Activated T-cell treated with anti-CD3 and anti-CD28 coated beads, Interleukin-2, amount 50 U/mL, for 48 hours (primary cell): ENCODE measurements around the gene CDH1.
"Not testable (repeated sequence)": the region's sequence is repeated elsewhere in the genome, so short reads cannot be mapped to it uniquely, and the experiment has no call there.

Experiments
- DNase-seq, 2 experiments: peaks; one replicate each; pipeline ENCODE4 v3.0.0-alpha.2; 2020

Gene CDH1

DNA sequence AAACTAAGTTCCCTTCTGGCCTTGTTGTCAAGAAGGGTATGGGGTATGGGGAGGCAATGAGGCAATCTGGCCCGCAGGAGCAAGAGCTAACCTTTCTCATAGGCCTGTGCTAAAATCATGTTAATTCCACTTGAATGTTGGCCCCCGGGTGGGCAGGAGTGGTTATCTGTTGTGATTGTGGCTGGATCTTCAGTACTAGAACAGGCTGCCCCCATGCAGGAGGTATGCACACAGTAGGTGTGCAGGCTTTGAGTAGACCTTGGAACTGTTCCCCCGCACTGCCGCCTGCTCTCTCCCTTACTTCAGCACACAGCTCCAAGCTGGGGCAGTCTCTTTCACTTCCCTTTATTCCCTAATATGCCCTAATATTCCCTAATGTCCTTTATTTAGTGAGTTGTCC is 53.9 kb downstream of the CDH1 start:
- DNase-seq = no peak

DNA sequence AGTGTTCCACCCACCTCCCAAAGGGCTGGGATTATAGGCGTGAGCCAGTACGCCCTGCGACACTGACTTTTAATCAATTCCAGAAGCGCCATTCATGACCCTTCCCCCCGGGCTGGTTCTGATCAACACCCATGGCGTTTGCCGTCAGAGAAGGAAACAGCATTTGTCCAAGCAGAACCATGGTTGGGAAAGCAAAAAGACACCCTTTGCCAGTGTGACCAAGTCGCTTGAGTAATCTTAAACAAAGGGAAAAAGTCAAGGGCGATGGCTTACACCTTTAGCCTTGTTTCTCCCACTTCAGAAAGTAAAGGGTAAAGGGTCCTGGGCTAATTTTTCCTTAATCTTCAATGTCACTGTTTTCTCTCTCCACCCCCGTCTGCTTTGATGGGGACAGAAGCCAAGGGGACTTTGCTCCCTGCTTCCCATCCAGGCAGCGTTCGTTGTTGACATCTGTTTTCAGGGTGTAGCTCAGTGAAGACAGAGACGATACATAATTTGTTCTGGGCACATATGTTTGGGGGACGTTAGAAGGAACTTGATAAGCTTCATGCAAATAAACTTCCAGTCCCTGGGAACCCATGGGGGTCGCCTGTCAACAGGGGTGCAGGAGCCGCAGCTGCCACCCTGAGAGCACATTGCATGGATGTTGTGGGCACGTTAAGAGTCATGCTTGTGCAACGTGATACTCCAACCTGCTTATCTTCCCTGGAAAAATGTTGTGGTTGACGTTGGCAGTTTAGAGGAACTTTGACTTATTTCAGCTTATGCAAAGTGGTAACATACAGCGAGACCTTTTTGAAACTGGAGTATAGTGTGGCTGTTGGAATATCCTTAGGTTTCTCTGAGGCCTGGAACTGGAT is 55.6 kb downstream of the CDH1 start:
- no peak for DNase-seq

DNA sequence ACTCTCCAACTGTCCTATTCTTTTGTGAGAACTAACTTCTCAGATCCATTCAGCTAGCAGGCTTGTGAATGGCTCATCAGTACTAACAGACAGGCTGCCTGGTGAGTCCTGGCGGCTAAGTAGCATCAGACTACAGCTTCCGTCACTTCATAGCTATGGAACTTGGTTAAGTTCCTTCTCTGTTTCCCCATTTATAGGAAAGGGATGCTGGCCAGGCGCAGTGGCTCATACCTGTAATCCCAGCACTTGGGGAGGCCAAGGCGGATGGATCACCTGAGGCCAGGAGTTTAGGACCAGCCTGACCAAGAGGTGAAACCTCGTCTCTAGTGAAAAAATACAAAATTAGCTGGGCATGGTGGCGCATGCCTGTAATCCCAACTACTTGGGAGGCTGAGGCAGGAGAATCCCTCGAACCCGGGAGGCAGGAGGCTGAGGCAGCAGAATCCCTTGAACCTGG is 56.3 kb downstream of the CDH1 start:
- no peak for DNase-seq

DNA sequence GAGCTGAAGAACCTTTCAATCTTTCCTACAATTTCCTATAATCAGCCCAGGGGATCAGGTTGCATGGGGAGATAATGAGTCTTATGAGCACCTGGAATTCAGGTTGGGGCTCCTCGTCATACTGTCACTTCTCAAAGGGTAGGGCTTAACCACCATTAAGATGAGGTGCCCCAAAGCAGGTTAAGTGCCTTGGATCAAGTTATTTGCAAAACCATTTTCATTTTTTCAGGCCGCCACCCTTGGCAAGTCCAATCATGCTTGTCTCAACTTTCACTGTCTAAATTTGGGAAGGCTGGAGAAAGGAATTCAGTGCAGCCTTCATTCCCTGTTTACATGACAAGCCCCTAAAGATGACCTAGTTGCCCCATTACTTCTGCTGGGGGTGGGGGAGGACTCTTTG is 61.3 kb downstream of the CDH1 start:
- DNase-seq = no peak

DNA sequence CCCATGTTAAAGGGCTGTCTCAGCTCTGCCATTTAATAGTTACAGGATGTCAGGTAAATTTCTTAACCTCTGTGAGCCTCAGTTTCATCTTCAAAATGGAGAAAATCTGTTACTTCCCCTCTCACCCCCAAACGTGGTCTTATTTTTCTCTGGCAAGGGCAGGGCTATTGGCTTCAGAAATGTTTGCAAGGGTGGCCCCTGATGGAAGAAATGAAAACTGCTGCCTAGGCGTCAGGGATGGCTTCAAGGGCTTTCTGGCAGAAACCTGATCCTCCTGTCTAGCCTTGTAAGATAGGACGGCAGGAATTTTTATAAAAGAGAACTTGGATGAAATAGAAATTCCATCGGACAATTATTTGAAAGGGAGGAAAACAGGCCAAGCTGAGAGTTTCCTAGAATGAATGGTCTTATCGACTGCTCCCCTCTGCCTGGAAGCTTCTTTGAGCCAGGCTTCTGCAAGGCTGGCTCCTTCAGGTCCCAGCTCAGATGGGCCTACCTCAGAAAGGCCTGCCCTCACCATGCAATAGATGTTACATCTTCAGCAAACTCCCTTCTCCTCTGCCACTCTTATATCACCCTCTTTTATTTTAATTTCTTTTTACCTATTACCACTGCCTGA is 63.3 kb downstream of the CDH1 start:
- peak; percentile 75 to 79 for DNase-seq

DNA sequence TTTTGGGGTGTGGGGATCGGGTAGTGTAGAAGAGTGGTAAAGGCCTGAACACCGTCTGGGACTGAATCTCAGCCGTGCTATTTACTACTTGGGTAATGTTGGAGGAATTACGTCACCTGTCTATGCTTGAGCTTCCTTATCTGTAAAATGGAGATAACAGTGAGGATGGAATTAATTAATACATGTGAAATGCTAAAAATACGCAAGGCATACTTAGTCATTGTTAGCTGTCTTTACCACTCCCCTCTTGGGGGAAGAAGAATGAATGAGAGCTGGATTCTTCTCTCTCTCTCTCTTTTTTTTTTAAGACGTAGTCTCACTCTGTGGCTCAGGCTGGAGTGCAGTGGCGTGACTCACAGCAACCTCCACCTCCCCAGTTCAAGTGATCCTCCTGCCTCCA is 65.1 kb downstream of the CDH1 start:
- no peak for DNase-seq

DNA sequence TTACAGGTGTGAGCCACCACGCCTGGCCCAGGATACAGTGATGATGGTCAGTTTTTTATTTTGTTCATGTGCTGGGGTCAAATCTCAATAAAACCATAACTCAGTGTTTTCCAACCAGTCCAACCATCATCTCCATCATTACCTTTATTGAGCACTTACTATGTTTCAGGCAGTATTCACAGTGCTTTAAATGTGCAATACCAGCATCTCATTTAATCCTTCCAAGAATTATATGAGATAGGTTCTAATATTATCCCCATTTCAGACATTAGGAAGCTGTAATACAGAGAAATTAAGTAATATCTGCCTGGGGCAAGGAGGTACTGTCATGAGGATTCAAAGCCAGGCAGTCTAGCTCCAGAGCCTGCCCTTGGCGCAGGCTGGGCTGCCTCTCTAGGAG is 69.3 kb downstream of the CDH1 start:
- DNase-seq = no peak

DNA sequence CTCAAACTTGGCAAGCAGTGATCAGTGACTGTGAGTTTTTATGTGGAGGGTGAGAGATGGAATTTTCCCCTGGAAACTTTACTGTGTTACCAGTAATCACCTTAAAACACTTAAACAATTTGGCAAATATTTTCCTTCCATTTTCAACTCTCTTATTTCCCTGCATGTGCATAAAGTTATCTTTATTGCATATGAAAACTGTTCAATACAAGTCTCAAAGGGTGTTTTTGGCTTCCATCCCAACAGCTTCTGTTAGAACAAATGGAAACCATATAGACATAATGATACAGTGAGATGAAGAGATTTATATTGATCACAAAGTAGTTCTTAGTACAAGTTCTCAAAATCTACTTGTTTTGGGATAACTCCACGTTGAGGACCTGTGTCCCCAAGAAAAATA is 69.9 kb downstream of the CDH1 start:
- DNase-seq = no peak

DNA sequence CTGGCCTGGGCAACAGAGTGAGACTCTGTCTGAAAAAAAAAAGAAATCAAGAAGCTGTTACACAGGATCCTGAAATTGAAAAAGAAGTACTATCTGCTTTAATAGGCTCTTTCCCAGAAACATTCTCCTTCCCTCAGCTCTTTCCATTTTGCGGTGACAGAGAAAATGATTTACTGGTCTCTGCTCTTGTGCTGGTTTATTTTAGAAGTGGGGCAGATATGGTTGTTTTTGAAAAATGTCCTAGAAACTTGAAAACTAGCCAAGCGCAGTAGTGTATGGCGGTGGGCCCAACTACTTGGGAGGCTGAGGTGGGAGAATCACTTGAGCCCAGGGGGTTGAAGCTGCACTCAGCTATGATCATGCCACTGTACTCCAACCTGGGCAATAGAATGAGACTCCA is 77.4 kb downstream of the CDH1 start:
- no peak for DNase-seq

DNA sequence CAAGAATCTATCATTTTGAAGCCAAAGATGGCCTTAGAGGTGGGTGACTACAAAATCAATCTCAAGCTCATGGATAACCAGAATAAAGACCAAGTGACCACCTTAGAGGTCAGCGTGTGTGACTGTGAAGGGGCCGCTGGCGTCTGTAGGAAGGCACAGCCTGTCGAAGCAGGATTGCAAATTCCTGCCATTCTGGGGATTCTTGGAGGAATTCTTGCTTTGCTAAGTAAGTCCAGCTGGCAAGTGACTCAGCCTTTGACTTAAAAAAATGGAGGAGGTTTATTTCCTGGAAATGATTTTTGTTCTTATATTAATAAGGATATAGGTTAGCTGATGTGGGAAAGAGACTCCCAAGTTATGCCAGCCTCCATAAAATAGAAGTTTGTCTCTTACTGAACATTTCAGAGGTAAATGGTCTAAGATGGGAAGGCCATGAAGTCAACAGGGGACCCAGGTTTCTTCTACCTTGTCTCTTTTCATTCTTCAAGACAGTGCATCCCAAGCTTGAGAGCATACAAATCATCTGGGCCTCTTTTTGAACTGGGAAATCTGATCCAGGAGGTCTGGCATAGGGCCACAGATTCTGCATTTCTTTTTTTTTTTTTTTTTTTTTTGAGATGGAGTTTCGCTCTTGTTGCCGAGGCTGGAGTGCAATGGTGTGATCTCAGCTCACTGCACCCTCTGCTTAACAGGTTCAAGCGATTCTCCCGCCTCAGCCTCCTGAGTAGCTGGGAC is 86.5 kb downstream of the CDH1 start:
- DNase-seq = no peak

DNA sequence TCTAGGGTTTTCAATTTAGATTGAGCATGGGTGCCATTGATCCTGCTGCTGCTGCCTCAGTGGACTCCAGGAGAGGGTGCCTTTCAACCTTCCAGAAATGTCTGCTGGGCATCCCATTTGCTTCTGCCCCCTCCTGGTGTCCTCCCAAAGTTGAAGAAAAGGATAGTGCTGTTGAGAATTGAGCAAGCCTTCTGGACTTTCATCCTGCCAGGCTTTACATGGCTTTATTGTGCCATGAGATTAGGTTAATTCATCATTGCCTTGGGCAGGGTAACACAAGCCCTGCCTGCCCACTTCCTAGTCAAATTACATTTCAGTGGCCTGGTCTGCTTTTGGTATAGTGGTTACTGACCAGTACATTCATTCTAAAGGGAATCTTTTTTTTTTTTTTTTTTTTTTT is 88.3 kb downstream of the CDH1 start:
- DNase-seq = no peak

DNA sequence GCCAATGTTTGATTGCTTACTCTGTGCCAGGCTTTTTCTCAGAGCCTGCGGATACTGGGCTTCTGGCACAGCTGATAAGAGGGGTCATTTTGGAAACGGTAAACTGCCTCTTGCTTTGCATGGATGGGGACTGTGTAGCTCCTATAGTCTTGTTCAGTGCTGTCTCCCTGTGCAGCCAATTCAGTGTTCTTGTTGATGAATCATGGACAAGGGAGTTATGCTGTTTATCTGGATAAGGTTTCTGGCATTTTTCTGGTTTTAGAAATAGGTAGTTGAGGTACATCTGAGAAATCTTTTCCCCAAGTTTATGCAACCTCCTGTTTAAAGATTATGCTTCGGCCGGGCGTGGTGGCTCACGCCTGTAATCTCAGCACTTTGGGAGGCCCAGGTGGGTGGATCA is 89.6 kb downstream of the CDH1 start:
- DNase-seq = no peak

DNA sequence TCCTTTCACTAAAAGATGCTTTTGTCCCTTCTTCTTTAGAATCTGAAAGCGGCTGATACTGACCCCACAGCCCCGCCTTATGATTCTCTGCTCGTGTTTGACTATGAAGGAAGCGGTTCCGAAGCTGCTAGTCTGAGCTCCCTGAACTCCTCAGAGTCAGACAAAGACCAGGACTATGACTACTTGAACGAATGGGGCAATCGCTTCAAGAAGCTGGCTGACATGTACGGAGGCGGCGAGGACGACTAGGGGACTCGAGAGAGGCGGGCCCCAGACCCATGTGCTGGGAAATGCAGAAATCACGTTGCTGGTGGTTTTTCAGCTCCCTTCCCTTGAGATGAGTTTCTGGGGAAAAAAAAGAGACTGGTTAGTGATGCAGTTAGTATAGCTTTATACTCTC is 96.2 kb downstream of the CDH1 start:
- DNase-seq = no peak

DNA sequence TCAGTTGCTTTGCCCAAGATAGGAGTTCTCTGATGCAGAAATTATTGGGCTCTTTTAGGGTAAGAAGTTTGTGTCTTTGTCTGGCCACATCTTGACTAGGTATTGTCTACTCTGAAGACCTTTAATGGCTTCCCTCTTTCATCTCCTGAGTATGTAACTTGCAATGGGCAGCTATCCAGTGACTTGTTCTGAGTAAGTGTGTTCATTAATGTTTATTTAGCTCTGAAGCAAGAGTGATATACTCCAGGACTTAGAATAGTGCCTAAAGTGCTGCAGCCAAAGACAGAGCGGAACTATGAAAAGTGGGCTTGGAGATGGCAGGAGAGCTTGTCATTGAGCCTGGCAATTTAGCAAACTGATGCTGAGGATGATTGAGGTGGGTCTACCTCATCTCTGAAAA is 97.5 kb downstream of the CDH1 start:
- no peak for DNase-seq

DNA sequence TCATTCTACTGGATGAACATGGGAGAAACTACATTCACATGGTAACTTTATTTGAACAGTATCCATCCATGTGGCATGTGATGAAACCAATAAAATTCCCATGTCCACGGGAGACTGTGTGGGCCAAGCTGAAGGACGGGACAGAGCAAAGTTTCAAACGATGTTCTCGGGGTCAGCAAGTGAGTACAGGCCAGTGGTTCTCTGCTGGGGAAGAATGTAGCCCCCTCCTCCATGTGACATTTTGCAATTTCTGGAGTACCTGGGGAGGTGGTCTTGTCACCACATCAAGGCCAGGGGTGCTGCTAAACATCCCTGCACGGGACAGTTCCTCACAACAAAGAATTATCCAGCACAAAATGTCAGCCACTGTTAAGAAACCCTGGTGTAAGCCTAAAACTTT is 98.9 kb downstream of the CDH1 start:
- DNase-seq = no peak

DNA sequence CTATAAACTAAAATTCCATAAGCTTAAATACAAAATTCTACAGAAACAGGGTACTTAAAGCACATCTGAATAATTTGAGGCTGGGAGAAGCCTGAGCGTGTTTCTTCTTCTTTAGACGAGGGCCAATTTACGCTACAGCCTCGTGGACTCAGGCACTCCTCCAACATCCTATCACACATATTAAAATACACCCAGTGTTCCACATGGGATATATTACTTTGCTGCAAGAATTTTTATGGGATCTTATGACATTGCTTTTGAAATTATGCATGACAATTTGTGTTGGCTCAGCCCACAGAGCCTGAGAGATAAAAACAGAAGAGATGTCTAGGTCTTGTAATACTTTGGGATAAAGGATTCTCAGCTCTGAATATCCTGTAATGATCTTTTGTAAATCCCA is 102.7 kb downstream of the CDH1 start:
- no peak for DNase-seq

DNA sequence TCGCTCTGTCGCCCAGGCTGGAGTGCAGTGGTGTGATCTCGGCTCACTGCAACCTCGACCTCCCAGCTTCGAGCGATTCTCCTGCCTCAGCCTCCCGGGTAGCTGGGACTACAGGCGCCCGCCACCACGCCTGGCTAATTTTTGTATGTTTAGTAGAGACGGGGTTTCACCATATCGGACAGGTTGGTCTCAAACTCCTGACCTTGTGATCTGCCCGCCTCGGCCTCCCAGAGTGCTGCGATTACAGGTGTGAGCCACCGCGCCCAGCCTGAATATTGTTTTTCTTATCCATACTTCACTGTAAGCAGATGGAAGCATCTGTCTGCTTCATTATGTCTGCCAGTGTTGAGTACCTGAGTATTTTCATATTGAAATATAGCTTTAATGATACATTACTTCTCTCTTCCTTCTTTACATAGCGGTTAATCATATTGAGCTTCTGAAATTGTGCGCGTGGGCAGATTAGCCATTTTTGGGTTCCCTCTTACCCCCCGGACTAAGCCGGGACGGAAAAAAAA is 105.9 kb downstream of the CDH1 start:
- not testable (repeated sequence) for DNase-seq

DNA sequence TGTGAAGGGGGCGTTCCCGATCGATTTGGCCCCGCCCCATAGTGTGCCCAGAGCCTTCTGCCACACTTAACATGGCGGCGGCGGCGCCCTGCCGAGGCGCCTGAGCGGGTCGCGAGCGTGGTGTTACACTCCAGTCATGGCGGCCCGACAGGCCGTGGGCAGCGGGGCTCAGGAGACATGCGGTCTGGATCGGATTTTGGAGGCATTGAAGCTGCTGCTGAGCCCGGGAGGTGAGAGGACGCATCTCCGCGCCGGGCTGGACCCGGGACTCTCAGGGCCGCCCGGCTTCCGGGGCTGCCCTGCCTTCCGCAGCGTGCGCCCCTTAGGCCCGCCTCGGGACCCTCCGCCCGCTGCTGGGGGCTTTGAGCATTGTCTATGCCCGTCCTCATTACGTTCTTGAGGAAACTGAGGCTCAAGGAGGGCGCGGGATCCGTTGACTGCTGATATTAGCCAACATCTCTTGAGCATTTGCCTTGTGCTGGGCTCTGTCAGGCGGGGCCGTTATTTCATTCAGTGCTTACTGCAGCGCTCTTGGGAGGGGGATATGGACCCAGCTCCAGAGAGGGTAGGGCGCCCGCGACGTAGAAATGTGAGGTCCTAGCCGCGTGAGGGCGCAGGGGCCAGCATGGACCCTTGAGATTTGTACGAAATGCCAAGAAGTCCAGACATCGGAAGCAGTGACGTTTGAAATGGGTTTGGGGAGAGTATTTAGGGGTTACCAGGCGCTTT is 106.6 kb downstream of the CDH1 start, which contains the start of gene TANGO6:
TSS of gene TANGO6 (plus strand) at position 50 of the 729 bp plus-strand sequence. CDS start at position 137, 87 bp downstream.
- peak; percentile 97 for DNase-seq

DNA sequence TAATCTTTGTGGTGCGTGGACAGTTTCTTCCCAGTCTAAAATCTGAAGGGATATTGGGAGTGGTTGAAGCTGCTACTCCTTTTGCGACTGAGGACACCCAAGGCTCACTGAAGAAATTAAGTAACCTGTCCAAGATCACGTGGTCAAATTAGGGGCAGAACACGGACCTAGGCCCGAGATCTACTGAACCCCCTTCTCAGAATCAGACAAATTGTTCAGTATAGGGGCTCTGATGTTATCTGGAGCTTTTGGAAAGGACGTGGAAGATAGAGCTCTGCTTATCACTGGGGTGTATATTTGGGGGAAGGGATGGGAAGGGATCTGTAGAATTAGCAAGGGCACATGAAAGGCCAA is 107.1 kb downstream of the CDH1 start:
- DNase-seq = no peak

DNA sequence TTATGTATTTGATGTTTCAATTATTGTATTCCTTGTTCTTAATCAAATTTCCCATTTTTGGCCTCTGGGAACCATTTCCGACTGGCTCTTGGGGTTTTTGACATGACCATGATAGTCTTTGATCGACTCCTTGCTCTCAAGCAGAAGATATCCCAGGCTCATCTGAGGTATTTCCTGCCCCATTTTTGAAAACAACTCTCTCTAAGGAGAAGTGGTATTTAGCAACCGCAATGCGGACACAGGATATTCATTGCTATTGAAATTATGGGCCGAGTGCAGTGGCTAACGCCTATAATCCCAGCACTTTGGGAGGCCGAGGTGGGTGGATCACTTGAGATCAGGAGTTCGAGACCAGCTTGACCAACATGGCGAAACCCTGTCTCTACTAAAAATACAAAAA is 111.7 kb downstream of the CDH1 start:
- no peak for DNase-seq

DNA sequence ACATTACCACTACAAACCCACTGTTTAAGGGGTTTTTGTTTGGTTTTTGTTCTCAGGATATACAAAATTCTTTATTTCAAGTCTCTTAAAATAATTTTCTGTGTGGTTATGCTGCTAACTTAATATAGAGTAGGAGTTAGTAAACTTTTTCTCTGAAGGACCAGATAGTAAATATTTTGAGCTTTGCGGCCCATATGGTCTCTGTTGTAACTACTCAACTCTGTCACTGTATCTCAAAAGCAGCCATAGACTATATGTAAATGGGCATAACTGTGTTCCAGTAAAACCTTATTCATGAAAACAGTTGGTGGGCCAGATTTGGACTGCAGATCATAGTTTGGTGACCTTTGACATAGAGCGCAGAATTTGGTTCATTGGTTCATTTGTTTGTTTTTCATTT is 113.4 kb downstream of the CDH1 start:
- DNase-seq = no peak

DNA sequence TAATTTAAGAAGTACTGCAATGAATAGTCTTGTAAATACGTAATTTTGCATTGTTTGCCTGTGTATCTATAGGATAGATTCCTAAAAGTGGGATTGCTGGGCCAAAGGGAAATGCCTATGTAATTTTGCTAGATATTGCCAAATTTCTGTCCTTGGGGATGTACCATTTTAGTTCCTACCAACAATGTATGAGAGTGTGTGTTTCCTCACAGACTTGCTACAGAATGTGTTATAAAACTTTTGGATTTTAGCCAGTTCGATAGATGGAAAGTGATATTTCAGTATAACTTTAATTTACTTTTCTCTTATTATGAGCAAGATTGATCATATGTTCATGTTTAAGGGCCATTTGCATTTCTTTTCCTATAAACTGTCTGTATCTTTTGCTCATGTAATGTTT is 114.5 kb downstream of the CDH1 start:
- no peak for DNase-seq

DNA sequence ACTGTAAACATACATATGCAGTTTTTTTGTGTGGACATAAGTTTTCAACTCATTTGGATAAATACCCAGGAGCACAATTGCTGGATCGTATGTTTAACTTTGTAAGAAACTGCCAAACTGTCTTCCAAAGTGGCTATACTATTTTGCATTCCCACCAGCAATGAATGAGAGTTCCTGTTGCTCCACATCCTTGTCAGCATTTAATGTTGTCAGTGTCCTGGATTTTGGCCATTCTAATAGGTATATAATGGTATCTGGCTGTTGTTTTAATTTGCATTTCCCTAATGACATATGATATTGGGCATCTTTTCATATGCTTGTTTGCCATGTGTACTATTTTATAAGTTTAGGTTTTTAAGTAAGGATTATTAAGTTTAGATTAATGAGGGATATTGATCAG is 120.4 kb downstream of the CDH1 start:
- no peak for DNase-seq
